Coronary artery (tissue), 2 donors: ENCODE results near the gene HEG1.

Experiments used
- DNase-seq: peaks from one replicate; pipeline ENCODE4 v3.0.0-alpha.2; 2017; ENCODE audit warnings: low spot score
- H3K27ac ChIP-seq, 2 donors: fragments of 200-600 bp; sonication (generic); one replicate each; pipeline ENCODE4 v1.5.1; 2016 to 2019
- H3K4me3 ChIP-seq: fragments of 200-600 bp; sonication (generic); 2 replicates; pipeline ENCODE4 v1.5.1; 2016; ENCODE audit warnings: mild to moderate bottlenecking, moderate library complexity
- TF ChIP-seq, protein P1 (sequence below): fragments of 200-600 bp; sonication (generic); IDR thresholded peaks from one replicate; pipeline ENCODE4 v1.5.1; 2019; ENCODE audit warnings: antibody characterized with exemption

HEG1 gene

GRCh38 chr3:124982855-124983254 is 72.9 kb downstream of the HEG1 start:
- no peak overlapping the region for H3K4me3 ChIP-seq
- no peak overlapping the region for H3K27ac ChIP-seq
- no peak for DNase-seq
- TF ChIP-seq, protein P1, sequence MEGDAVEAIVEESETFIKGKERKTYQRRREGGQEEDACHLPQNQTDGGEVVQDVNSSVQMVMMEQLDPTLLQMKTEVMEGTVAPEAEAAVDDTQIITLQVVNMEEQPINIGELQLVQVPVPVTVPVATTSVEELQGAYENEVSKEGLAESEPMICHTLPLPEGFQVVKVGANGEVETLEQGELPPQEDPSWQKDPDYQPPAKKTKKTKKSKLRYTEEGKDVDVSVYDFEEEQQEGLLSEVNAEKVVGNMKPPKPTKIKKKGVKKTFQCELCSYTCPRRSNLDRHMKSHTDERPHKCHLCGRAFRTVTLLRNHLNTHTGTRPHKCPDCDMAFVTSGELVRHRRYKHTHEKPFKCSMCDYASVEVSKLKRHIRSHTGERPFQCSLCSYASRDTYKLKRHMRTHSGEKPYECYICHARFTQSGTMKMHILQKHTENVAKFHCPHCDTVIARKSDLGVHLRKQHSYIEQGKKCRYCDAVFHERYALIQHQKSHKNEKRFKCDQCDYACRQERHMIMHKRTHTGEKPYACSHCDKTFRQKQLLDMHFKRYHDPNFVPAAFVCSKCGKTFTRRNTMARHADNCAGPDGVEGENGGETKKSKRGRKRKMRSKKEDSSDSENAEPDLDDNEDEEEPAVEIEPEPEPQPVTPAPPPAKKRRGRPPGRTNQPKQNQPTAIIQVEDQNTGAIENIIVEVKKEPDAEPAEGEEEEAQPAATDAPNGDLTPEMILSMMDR: no peak

GRCh38 chr3:124981472-124981871 is 74.3 kb downstream of the HEG1 start:
- TF ChIP-seq, protein P1: no peak
- DNase-seq: no peak
- Histone ChIP-seq H3K4me3 (no peak overlapping the region), H3K27ac (no peak overlapping the region)

GRCh38 chr3:124978627-124979026 is 77.2 kb downstream of the HEG1 start:
- no peak for DNase-seq
- H3K4me3 ChIP-seq: no peak overlapping the region
- H3K27ac ChIP-seq: no peak overlapping the region
- TF ChIP-seq, protein P1: no peak

GRCh38 chr3:124976383-124976782 is 79.4 kb downstream of the HEG1 start:
- H3K27ac ChIP-seq: no peak overlapping the region
- DNase-seq: no peak

GRCh38 chr3:124974691-124975090 is 81.1 kb downstream of the HEG1 start:
- H3K27ac ChIP-seq: no peak overlapping the region
- no peak for DNase-seq
- TF ChIP-seq, protein P1: no peak
- no peak overlapping the region for H3K4me3 ChIP-seq

More at GRCh38 chr3:124976383-124976782, 79.4 kb downstream of the HEG1 start:
- H3K4me3 ChIP-seq: no peak overlapping the region
- TF ChIP-seq, protein P1: no peak

DNA sequence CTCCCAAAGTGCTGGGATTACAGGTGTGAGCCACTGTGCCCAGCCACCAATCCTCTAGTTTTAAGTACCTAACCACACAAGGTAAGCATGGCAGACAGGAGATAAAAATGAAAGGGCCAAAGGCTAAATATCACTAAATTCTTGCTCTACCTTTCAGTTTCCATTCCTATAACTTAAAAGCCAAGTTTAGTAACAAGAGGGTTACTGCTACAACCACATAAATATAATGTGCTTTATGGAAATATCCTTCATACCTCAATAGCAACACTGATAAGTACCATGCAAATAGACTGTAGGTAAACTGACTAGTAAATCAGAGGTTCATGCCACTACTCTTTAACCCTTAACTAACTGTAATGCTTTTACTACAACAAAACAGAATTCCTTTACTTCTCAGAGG is 82.5 kb downstream of the HEG1 start:
- no peak for DNase-seq
- no peak overlapping the region for H3K4me3 ChIP-seq
- no peak overlapping the region for H3K27ac ChIP-seq
- TF ChIP-seq, protein P1: no peak

DNA sequence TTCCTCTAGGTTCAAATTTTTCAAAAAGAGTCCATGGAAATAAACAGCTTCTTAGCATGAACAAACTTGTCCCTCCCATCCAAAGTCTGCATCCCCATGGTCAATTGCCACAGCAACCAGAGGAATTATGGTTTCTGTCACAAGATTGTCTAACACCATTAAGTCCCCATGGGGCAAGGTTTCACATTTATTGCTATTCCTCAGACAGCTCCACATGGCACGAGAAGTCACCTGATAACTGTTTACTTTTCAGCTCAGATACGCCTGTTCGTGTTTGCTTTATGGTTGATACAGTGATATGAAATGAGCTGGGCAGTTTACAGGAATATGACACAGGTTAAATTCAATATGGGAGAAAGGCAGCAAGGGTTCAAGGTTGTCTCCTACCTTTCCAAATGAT is 83.3 kb downstream of the HEG1 start:
- TF ChIP-seq, protein P1: no peak
- no peak overlapping the region for H3K4me3 ChIP-seq
- no peak for DNase-seq
- H3K27ac ChIP-seq: no peak overlapping the region
